HG02840 (cell line): ENCODE results near the gene FITM1.
A peak's percentile ranks its signal among the peaks of the same experiment; 100 is the strongest.

Experiments used
- ATAC-seq: cut with Tn5 transposase; IDR thresholded peaks from one replicate; pipeline ENCODE4 v1.9.1; 2021; ENCODE audit warnings: mild to moderate bottlenecking, moderate library complexity, moderate number of reproducible peaks; ENCODE audit not compliant: unreplicated experiment, low FRiP score

The FITM1 gene

DNA sequence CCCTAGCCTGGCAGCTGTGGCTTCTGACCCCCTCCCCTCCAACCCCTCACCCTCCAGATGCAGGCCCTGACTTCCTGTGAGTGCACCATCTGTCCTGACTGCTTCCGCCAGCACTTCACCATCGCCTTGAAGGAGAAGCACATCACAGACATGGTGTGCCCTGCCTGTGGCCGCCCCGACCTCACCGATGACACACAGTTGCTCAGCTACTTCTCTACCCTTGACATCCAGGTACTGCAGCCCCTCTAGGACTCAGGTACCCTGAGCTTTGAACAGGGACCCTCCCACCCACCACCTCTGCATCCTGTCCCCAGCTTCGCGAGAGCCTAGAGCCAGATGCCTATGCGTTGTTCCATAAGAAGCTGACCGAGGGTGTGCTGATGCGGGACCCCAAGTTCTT is 24.6 kb downstream of the FITM1 start:
- no peak for ATAC-seq

DNA sequence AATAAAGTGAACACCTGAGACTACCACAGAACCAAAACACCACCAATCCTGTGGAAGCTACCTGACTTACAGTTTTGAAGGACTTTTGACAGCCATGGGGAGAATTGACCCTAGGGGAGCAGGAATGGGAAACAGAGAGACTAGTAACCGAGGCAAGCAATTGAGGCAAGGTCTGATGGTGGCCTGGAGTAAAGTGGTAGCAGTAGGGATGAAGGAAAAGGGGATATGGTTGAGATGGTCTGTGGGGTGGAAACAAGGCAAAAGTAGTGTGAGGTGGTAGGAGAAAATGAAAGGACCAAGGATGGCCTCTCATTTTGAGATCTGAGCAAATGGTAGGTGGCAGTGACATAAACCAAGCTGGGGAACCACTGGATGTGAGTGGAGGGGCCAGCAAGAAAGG is 26.4 kb downstream of the FITM1 start:
- no peak for ATAC-seq

DNA sequence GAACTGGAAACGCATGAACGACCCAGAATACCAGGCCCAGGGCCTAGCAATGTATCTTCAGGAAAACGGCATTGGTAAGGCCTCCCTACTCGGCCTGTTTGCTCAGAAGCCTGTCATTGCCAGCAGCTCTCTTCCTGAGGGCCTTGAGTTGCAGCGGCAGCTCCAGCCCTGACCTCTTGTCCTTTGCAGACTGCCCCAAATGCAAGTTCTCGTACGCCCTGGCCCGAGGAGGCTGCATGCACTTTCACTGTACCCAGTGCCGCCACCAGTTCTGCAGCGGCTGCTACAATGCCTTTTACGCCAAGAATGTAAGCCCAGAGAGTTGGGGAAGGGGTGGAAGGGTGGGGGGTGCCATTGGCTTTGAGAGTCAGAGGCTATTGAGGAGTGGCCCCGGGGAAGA is 26.9 kb downstream of the FITM1 start:
- no peak for ATAC-seq

DNA sequence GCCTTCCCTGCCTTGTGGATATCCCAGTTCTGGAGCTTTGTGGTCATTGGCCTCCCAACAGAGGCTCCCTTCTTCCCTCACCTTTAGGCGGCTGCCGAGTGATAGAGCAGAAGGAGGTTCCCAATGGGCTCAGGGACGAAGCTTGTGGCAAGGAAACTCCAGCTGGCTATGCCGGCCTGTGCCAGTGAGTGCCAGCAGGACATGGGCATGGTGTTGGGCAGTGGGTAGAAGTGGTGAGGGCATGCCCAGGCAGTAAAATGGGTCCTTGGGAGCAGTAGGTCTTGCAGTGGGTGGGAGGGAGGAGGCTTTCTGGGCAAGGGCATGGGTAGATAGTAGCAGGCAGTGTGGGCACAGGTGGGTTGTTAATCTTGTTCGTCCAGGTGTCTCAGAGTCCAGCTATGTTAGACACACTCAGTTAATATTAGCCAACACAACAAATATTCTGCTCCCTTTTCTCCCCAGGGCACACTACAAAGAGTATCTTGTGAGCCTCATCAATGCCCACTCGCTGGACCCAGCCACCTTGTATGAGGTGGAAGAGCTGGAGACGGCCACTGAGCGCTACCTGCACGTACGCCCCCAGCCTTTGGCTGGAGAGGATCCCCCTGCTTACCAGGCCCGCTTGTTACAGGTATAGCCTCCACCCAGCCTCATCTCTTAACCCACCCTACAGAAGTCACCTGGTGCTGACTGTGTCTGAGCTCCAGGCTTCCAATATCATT is 29.5 kb downstream of the FITM1 start:
- ATAC-seq = no peak

DNA sequence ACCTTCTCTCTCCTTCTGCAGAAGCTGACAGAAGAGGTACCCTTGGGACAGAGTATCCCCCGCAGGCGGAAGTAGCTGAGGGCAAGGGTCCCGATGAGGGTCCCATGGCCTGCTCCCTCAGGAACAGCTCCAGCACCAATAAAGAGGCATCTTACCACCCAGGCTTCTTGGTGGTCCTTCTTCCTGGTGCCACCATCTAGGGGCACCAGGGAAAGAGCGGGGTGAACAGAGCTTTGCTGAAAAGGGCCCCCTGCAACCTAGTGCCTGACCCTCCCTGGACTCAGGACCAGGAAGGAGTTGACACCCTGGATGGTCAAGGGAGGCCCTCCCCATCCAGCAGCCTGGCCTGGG is 30.0 kb downstream of the FITM1 start:
- peak; percentile 23 for ATAC-seq

DNA sequence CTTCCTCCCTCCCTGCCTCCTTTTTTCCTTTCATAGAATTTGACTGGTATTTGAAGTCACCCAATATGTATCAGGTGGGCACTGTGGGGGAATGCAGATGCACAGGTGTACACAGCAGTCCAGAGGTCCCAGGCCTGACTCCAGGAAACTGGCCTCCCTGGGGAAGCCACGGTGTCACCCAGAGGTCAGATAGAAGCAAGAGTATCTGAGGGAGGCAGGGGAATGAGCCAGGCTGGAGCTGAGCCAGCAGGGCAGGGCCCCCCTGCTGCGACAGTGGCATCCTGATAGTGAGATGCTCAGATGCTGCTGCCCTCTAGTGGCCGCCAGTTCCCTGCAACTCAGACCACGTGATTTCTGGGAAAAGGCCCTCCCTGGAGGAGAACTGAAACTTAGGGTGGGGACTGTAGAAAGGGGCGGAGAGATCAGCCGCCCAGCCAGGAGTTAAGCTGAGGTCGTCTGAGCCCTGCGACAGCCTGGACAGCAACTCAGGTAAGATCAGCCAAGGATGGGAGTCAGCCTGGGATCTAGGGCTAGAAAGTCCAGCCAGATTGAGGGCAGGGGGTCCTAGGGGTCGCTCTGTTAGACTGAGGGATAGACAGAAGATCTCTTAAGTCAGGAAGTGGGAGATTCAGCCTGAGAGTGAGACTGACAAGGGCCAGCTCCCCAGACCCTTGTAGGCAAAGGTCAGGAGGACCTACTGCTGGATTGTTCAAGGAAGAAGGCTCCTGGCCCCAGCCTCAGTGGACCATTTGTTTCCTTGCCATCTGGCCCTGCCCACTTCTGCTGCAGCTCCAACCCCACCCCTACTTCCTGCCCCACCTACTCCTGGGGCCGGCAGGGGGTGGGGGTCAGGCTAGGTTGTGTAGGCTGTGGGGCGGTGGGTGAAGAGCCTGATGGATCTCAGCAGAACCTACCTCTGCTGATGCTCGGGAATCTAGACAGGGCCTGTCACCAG is 30.7 kb downstream of the FITM1 start, which contains the start of gene IRF9:
TSS of gene IRF9 (plus strand) at position 416 of the 955 bp plus-strand sequence. CDS start 880 bp downstream, outside the sequence.
- peak; percentile 76 for ATAC-seq

DNA sequence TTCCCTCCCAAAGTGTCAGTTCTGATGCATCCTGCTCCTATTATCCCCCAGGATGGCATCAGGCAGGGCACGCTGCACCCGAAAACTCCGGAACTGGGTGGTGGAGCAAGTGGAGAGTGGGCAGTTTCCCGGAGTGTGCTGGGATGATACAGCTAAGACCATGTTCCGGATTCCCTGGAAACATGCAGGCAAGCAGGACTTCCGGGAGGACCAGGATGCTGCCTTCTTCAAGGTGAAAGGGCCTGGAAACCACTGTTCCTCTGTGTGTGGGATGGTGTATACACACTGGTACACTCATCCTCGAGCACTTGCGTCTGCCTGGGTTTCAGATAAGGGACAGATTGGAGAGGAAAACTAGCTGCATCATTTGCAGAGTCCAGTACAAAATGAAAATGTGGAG is 31.6 kb downstream of the FITM1 start:
- ATAC-seq = no peak

DNA sequence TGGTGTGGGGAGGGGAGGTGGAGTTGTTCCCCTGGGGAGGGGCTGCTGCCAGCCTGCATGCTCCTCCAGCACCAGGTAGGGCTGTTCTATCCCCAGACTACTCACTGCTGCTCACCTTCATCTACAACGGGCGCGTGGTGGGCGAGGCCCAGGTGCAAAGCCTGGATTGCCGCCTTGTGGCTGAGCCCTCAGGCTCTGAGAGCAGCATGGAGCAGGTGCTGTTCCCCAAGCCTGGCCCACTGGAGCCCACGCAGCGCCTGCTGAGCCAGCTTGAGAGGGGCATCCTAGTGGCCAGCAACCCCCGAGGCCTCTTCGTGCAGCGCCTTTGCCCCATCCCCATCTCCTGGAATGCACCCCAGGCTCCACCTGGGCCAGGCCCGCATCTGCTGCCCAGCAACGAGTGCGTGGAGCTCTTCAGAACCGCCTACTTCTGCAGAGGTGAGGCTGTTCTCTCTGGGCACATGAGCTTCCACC is 34.1 kb downstream of the FITM1 start:
- no peak for ATAC-seq

DNA sequence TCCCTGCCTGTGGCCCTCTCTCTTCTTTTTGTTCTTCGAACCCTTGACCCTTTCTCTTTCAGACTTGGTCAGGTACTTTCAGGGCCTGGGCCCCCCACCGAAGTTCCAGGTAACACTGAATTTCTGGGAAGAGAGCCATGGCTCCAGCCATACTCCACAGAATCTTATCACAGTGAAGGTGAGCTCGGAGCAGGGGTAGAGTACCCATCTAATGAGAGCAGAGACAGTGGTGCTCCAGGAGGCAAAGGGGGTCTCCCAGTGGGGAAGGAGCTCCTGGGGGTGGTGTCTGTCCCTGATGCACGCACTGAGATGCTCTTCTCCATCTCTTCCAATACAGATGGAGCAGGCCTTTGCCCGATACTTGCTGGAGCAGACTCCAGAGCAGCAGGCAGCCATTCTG is 35.3 kb downstream of the FITM1 start:
- ATAC-seq = no peak

DNA sequence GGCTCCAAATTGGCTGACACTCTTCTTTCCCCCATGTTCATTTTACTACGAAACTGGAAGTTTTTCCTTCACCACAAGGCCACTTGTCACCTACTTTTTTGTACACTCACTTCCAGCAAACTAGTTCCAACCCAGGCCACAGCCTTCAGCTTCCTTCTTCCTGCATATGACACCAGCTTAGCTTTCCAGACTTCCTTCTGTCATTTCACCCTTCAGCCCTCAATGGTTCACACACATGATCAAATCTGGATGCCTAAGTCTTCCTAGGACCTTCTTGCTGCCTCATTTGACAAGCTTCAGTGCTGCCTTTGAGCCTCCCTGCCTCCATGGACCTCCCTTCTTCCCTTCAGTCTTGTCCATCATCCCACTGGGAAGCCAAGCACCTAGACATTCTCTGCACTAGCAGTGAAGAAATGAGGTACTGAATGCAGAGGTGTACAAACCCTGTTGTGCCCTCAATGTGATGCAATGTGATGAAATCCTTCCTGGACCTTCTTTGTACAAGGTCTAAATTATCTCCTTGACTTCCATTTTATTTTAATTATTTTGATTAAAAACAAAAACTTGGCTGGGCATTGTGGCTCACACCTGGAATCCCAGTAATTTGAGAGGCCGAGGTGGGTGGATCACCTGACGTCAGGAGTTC is 37.1 kb downstream of the FITM1 start:
- no peak for ATAC-seq

DNA sequence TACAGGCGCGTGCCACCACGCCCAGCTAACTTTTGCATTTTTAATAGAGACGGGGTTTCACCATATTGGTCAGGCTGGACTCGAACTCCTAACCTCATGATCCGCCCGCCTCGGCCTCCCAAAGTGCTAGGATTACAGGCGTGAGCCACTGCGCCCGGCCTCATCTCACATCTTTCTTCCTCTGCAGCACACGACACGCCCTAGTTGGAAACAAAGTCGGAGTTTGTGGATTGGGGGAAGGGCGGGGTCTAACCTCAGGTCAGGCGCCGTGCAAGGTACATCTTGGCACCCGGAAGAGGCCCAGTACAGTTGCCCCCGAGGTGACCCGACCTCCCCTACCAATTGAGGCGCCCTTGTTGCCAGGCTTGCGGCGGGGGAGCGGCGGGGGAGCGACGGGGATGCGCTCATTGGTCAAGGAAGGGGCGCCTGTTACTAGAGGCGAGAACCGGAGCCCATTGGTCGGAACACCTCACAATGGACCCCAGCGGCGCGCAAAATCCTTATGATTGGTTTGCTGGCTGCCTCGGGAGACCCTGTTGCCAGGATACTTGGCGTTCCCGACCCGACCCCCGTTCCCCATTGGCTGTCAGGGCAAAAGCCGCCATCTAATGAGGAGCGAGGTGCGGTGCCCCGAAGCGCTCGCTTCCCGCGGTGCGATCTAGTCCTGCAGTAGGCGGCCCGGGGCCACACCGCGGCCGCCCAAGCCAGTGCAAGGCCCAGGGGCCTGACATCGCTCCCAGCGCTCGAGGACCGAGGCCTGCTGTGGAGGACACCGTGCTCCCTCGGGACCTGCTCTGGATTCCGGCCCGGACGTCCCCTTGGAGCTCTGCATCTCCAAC is 41.2 kb downstream of the FITM1 start, which contains the start of gene REC8:
TSS of gene REC8 (plus strand) at position 659 of the 839 bp plus-strand sequence. CDS start 473 bp downstream, outside the sequence.
- ATAC-seq = peak; percentile 69

DNA sequence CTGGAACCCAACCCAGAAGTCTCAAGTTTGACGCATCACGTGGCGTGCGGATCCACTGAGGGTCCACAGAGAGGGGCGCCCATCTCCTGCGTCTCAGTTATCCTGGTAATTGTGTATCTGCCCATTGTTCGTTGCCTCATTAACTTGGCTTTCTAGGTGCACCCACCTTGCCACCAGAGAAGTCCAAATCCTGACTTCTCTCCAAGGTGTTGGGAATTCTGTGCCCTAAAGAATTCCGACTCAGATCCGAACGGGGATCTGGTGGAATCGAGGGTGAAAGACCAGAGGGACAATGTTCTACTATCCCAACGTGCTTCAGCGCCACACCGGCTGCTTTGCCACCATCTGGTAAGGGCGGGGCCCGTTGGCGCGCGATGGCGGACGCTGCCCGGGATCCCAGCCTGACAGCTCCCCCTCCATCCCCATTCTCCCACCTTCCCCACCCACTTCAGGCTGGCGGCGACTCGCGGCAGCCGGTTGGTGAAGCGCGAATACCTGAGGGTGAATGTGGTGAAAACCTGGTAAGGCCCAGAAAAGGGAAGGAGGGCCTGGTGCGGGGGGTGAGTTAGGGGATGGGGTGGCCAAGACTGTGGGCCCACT is 41.9 kb downstream of the FITM1 start:
- ATAC-seq = no peak

DNA sequence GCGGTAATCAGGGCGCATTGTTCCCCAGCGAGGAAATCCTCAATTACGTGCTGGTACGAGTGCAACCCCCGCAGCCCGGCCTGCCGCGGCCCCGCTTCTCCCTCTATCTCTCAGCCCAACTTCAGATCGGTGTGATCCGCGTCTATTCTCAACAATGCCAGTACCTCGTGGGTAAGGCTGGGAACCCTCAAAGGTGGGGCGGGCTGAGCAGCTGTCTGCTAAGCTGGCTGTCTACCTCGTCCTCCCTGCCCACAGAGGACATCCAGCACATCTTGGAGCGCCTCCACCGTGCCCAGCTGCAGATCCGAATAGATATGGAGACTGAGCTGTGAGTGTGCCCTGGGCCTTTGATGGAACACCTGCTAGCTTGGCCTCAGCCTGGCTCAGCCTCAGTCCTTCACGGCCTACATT is 42.4 kb downstream of the FITM1 start:
- ATAC-seq = no peak

DNA sequence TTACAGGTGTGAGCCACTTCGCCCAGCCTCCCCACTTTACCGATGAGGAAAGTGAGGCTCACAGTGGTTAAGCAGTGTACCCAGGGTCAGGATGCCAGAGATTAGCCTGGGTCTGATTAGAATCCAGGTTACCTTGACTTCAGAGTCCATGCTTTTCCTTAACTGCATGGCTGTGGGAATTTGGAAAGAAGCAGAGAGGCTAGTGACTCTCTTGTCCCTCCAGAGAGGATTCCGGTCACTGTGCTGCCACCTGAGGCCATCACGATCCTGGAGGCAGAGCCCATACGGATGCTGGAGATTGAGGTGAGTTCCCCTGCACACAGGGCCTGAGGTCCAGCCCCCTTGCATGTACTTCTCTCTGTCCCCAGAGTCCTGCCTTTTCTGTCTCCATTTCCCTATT is 46.1 kb downstream of the FITM1 start:
- no peak for ATAC-seq

DNA sequence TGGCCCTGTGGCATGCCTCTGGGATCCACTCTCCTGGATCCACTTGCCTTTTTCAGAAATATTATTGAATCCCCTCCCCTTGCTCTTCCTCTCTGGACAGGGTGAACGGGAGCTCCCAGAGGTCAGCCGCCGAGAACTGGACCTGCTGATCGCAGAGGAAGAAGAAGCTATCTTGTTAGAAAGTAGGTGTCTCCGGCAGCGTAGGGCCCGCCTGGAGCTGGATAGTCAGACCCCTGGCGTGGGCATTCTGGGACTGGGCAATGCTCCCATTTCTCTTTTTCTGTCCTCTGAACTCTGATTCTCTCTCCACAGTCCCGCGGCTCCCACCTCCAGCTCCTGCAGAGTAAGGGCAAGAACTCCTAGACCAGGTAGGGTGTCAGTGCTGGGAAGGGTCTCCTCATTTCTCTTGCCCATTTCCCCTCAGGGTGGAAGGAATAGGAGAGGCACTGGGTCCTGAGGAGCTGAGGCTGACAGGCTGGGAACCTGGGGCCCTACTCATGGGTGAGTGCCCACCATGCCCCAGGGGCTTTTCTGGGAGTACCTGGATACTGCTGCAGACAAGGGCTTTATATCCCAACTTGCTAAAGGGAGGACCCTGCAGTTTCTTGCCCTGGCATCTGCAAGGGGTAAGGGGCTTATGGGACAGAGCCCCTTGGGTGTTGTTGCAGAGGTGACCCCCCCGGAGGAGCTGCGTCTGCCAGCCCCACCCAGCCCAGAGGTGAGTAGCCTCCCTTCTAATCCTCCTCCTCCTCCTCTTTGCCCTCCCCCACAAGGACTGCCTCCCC is 46.8 kb downstream of the FITM1 start:
- ATAC-seq = no peak

DNA sequence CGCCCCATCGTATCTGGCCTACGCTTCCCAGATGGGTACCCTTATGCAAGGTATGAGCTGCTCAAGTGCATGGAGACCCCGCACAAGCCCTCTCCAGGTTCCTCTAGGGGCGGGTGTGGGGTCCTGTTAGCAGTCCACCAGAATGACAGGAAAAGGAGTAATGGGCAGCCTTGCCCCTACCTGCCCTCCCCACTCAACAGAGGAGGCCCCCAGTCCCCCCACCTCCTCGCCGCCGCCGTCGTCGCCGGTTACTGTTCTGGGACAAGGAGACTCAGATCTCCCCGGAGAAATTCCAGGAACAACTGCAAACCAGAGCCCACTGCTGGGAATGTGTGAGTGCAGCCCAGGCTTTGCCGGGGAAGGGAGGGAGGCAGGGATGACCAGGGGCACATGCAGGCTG is 47.4 kb downstream of the FITM1 start:
- ATAC-seq = no peak

DNA sequence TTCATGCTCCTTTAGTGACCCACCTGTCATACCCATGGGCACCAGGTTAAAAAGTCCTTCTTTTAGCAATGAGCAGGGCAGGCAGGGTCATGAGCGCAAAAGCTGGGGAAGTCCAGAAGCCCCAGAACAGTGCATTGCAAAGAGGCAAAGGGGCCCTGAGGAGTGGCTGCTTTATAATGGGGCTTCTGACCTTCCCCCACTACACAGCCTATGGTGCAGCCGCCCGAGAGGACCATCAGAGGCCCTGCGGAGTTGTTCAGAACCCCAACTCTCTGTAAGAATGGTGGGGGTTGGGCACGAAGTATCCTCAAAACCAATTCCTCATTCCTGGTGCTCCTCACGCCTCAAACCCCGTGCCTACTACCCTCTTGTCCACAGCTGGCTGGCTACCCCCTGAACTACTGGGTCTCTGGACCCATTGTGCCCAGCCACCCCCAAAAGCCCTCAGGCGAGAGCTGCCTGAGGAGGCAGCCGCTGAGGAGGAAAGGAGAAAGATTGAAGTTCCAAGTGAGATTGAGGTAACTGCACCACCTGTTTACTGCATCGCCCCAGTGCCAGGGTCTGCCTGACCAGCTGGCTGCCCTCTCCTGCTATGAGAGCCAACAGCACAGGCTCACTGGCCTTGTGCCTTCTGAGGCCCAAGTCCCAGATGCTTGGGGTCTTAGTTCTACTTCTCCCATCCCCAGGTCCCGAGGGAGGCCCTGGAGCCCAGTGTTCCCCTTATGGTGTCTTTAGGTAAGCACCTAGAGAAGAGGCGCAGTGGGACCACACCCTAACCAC is 48.1 kb downstream of the FITM1 start:
- no peak for ATAC-seq

DNA sequence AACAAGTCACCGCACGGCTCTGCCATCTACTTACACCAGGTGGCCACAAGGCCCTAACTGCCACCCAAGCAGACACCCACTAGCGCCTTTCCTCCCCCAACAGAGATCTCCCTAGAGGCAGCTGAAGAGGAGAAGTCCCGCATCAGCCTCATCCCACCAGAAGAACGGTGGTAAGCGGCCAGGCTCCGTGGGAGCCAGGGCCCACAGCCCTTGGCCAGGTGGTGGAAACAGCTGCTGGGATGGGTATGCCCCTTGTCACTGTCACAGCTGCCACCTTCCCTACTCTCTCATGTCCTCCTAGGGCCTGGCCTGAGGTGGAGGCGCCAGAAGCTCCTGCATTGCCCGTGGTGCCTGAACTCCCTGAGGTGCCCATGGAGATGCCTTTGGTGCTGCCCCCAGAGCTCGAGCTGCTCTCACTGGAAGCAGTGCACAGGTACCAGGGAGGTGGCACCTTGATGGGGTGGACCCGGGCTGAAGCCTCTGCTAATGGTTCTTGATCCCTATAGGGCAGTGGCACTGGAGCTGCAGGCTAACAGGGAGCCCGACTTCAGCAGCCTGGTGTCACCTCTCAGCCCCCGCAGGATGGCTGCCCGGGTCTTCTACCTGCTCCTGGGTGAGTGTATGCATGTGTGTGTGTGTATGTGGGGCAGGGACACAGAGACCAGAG is 49.0 kb downstream of the FITM1 start:
- ATAC-seq = no peak
